Activated CD4-positive, alpha-beta T cell treated with anti-CD3 and anti-CD28 coated beads for 1 hour (primary cell): ENCODE data around the gene OR7G2.
"Not testable (repeated sequence)": the region's sequence is repeated elsewhere in the genome, so short reads cannot be mapped to it uniquely, and the experiment has no call there.

ENCODE experiments used
- DNase-seq: peaks from one replicate; pipeline ENCODE4 v3.0.0-alpha.2; 2020

The OR7G2 gene

DNA sequence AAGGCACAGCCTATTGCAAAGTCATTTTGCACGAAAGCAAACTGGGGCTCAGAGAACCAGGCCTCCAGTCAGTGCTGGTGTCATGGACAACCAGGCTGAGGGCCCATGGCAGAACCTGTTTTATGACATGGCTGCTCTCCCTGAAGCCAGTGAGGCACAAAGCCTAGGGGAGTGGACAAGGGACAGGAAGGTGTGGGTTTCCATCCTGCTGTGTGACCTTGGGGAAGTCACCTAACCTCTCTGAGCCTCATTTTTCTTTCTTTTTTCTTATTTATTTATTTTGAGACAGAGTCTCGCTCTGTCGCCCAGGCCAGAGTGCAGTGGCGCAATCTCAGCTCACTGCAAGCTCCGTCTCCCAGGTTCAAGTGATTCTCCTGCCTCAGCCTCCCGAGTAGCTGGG is 35.6 kb downstream of the OR7G2 start:
- DNase-seq, result not testable (repeated sequence)

- DNase-seq, result no peak
These were observed 37.2 kb downstream of the OR7G2 start for GRCh38 chr19:9070066-9070465.

DNA sequence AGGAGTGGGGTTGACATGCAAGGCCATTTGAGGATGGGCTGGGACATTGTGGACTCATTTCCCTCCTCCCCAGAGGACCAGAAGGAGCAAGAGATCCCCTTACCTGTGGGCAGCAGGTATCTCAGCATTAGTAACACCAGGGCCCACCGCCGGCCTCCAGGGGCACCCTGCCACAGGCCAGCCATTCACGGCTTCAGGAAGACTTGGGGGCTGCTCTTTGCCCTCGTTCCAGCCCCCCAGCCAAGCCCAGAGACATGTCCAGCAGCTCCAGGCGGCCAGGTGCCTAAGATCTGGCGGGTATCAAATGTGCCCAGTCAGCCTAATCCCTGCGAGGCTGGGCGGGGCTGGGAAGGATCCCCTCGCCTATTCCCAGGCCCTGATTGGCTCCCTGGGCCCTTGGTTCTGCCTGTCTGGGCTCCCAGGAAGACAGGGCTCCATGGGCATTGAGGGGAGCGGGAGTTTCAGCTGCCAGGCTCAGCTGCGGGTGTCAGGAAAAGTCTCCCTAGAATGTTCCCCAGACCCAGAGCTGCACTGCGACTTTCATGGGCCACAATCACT is 41.7 kb downstream of the OR7G2 start:
- DNase-seq, result no peak

DNA sequence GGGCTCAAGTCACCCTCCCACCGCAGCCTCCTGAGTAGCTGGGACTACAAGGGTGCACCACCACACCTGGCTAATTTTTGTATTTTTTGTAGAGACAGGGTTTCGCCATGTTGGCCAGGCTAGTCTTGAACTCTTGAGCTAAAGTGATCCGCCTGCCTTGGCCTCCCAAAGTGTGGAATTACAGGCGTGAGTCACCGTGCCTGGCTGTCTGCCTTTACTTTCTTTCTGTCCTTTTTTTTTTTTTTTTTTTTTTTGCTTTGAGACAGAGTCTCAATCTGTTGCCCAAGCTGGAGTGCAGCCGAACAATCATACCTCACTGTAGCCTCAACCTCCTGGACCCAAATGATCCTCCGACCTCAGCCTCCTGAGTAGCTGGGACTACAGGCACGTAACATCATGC is 45.4 kb downstream of the OR7G2 start:
- no peak for DNase-seq

DNA sequence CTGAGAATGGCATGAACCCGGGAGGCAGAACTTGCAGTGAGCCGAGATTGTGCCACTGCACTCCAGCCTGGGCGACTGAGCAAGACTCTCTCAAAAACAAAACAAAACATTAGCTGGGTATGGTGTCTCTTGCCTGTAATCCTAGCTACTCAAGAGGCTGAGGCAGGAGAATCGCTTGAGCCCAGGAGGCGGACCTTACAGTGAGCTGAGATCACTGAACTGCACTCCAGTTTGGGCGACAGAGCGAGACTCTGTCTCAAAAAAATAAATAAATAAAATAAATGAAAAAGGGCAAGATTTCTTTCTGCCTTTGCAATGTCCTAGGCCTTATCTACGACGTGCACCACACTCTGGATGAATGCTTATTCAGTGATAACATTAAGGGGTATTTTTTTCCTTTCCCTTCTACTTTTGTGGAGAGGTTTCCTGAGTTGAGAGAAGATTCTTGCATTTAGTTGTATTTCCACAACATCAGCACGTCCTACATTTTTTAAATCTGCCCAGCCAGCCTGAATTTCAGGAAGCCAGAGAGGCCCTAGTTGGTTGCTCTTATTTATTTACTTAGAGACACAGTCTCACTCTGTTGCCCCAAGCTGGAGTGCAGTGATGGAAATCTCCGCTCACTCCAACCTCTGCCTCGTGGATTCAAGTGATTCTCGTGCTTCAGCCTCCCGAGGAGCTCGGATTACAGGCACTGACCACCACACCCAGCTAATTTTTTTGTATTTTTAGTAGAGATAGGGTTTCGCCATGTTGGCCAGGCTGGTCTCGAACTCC is 46.5 kb downstream of the OR7G2 start:
- no peak for DNase-seq

DNA sequence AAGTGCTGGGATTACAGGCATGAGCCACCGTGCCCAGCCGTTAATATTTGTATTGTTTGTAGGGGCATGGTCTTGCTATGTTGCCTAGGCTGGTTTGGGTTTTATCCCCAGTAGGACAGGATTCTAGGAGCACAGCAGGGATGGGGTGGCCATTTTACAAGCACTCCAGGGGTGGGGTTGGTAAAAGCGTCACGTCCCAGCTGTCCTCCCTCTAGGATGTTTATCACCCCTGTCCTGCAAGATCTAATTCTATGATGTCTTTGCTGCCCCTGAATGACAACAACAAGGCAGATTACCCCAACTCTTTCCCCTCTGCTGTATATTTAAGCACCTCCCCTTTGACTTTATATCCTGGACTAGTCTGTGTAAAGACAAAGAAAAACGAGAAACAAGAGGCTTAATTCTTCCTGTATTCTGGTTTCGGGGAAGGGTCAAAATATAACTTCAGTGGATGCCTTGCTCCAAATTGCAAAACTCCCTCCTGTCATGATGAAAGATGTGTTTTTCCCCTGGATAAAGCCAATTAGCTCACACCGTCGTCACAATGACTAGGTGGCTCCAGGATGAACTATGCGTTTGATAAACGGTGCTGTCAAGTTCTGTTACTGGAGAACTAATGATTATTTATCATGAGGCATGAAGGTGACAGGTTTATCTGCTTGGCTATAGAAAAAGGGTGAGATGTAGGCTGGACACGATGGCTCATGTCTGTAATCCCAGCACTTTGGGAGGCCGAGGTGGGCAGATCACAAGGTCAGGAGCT is 48.2 kb downstream of the OR7G2 start:
- no peak for DNase-seq

GRCh38 chr19:9057505-9058258 is 49.6 kb downstream of the OR7G2 start:
- no peak for DNase-seq

- not testable (repeated sequence) for DNase-seq
These were observed 51.1 kb downstream of the OR7G2 start for GRCh38 chr19:9056131-9056530.

DNA sequence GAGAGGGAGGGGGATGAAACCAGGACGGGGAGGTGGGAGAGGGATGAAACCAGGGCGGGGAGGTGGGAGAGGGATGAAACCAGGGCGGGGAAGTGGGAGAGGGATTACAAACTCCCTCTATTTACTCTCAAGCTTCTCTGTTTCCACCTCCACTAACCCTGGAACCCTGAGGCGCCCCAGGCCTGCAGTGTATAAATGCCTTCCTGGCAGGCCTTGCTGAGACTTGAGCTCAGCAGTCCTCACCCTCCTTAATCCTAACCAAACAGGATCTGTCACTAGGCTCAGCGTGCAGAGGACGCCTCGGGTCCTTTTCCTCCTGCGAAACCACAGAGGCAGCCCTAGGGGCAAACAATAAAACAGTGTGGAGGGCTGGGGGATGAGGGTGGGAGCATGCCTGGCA is 52.5 kb downstream of the OR7G2 start:
- DNase-seq, result no peak

DNA sequence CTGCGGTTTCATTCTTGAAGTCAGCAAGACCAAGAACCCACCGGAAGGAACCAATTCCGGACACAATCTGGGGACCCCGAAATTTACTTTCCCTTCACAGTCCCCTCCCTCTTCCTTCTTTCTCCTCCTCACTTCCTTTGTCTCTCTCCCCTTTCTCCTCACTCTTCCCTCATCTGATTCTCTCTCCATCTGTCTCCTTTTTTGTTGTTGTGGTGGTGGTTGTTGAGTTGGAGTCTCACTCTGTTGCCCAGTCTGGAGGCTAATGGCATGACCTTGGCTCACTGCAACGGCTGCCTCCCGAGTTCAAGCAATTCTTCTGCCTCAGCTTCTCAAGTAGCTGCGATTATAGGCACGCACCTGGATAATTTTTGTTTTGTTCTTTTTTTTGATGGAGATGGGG is 53.1 kb downstream of the OR7G2 start:
- no peak for DNase-seq

DNA sequence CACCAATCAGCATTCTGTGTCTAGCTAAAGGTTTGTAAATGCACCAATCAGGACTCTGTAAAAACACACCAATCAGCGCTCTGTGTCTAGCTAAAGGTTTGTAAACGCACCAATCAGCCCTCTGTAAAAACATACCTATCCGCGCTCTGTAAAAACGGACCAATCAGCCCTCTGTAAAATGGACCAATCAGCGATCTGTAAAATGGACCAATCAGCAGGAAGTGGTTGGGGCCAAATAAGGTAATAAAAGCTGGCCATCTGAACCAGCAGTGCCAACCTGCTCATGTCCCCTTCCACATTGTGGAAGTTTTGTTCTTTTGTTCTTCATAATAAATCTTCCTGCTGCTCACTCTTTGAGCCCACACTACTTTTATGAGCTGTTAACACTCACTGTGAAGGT is 53.6 kb downstream of the OR7G2 start:
- DNase-seq, result not testable (repeated sequence)

DNA sequence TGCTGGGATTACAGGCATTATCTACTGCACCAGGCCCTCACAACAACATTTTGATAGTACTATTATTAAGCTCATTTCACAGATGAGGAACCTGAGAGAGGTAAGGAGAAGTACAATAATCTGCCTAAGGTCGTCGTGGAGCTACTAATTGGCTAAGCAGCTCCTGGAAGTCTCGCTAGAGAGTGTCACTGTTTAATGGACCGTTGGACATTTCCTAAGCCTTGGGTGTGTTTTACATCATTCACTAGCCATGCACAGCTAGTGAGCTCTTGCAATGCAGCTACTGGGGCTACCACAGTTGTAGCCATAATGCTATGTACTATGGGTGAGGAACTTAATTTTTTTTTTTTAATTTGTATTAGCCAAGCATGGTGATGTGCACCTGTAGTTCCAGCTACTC is 54.4 kb downstream of the OR7G2 start:
- no peak for DNase-seq
